ENCODE measurements around the gene SLC22A31. TPM values are rescaled to one million over a fixed set of nuclear protein-coding genes. Genes with fewer than 3 reads are reported as not detected.

Gene SLC22A31
- total RNA-seq, 1 experiment from 2014 or later, result 53.7 TPM

- Histone ChIP-seq H3K27ac (ENCODE audit: low read depth, low read length) (no peak overlapping the region; the same call in 1 of the 2 replicates), H4K20me1 (ENCODE audit: insufficient read depth) (no peaks in the 10 kb centered on the region), H3K27me3 (ENCODE audit: insufficient read depth, low read length) (no peaks in the 10 kb centered on the region), H3K9me2 (ENCODE audit: insufficient read depth) (no peaks in the 10 kb centered on the region), H3K4me2 (ENCODE audit: low read length) (peak overlapping the region; percentile 91), H3K79me2 (ENCODE audit: insufficient read depth, low read length) (no peaks in the 10 kb centered on the region), H3K4me1 (ENCODE audit: control insufficient read depth in 1 of 2, insufficient read depth in 2 of 2, low read length in 2 of 2) (peaks cover 19 to 30% of the 10 kb centered on the region in 2 experiments), H3K9me3 (ENCODE audit: control insufficient read depth in 1 of 2, insufficient read depth in 1 of 2, low read depth in 1 of 2, low read length in 2 of 2) (no peaks in the 10 kb centered on the region), H3K4me3 (replicated peaks in 1 of 2; ENCODE audit: low read depth in 1 of 2, low read length in 2 of 2) (no peak overlapping the region), H3K36me3 (ENCODE audit: control insufficient read depth in 1 of 2, insufficient read depth in 2 of 2, low read length in 2 of 2) (no peaks in the 10 kb centered on the region), H3K9ac (ENCODE audit: low read length) (0 out of 2 replicates have a peak overlapping the region, but pooled peaks have one; percentile 55), H2AFZ (ENCODE audit: low read depth, low read length, poor library complexity, severe bottlenecking) (no peak overlapping the region)
- no TSS peak for BruUV-seq (replicated peaks)
- TF ChIP-seq SRF (IDR thresholded peaks at IDR 0.05; ENCODE audit: low read depth) (no peak), CTCF (IDR thresholded peaks at IDR 0.05 in 2 of 3, conservative IDR thresholded peaks at IDR 0.05 in 1 of 3; ENCODE audit: borderline replicate concordance in 1 of 3, insufficient read depth in 1 of 3, low read depth in 2 of 3, low read length in 2 of 3) (no peak), ZFX (IDR thresholded peaks at IDR 0.05) (no peak), MAX (IDR thresholded peaks at IDR 0.05) (no peak), SIN3A (IDR thresholded peaks at IDR 0.05; ENCODE audit: low read depth) (no peak), SP1 (IDR thresholded peaks at IDR 0.05; ENCODE audit: low read depth) (no peak), REST (IDR thresholded peaks at IDR 0.05; ENCODE audit: low read depth) (no peak), FOSL1 (IDR thresholded peaks at IDR 0.05; ENCODE audit: low read depth) (no peak), CEBPB (IDR thresholded peaks at IDR 0.05; ENCODE audit: low read depth) (no peak), EZH2phosphoT487 (IDR thresholded peaks at IDR 0.05; ENCODE audit: borderline replicate concordance) (no peak), RAD21 (IDR thresholded peaks at IDR 0.05; ENCODE audit: low read depth) (no peak), CBX3 (IDR thresholded peaks at IDR 0.05; ENCODE audit: low read depth) (no peak), EGR1 (IDR thresholded peaks at IDR 0.05; ENCODE audit: low read depth) (no peak)
- ATAC-seq, result no peak
- POLR2A ChIA-PET, result no interaction called here
- CTCF ChIA-PET, result no interaction called here
- RAD21 ChIA-PET (ENCODE audit: low non-redundant PET in 1 of 2, low total read pairs in 2 of 2, uncharacterized antibody in 2 of 2, unreplicated experiment in 2 of 2), result interaction anchor here in 1 of 2 experiments (0.5 kb wide), 1 partner anchor 20 kb away, joined by 4 read pairs; no protein-coding TSS in a partner anchor
- no peak for DNase-seq (ENCODE audit: low read depth, low spot score)
- intact Hi-C loops (cut with micrococcal nuclease), result no loop called here
These were observed 27.7 kb downstream of the SLC22A31 start for GRCh38 chr16:89172528-89173173.

Measured in HCT116 (cell line).